SK-N-DZ (cell line): Measurements from ENCODE around the gene DLG5.
A peak's percentile ranks its signal among the peaks of the same experiment; 100 is the strongest.

Experiments
- DNase-seq: peaks from one replicate; pipeline ENCODE4 v3.0.0-alpha.2; 2015; ENCODE audit warnings: low spot score

Gene DLG5

GRCh38 chr10:77867124-77867719, 59.3 kb downstream of the DLG5 start:
- no peak for DNase-seq

DNA sequence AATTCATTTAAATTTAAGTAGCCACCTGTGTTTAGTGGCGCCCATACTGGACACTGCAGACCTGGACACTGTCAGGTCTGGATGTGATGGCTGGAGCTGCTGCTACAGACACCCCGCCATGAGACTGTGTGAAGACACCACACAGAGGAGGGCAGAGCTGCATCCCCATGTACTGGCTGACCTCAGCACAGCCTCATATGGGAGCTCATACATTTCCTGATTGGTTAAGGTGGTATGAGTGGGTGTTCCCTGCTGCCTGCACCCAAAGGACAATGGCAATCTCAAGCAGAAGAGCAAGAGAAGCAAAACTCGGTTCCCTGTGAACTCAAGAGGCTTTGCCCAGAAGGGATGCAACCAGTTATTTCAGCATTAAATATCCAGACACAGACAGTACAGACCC, 60.0 kb downstream of the DLG5 start:
- DNase-seq: no peak

DNA sequence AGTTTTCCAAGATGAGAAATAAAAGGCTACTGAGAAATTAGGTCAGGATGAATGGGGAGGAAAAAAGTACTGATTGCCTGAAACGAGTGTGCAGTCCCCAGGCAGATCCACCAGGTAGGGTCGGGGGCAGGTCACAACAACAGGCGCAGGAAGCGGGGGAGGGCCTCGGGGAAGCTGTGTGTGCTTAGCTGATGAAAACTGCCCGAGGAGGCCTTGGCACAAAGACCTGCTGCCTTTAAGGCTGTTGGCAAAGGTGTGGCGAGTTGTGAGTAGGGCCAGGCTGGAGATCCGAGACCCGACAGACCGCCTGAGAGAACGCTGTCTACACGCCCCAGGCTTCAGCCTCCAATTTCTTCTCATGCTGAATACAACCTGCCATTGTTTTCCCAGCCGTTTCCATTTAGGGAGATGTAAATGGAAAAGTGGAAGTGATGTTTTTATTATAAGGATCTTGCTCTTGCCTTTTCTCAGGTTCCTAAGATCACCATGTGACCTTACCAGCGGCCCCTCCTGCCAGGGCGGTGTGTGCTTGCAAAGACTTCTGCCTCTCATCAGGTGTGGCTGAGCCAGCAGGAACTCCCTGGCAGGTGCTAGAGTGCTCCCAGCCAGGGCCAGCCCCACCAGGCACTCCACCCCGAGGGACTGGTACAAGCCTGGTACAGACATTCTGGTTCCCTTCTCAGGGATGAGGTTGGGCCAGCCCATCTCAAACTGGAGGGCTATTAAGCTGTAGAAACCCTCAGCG, 60.8 kb downstream of the DLG5 start:
- DNase-seq: no peak

GRCh38 chr10:77864151-77864851, 62.3 kb downstream of the DLG5 start:
- DNase-seq: no peak

DNA sequence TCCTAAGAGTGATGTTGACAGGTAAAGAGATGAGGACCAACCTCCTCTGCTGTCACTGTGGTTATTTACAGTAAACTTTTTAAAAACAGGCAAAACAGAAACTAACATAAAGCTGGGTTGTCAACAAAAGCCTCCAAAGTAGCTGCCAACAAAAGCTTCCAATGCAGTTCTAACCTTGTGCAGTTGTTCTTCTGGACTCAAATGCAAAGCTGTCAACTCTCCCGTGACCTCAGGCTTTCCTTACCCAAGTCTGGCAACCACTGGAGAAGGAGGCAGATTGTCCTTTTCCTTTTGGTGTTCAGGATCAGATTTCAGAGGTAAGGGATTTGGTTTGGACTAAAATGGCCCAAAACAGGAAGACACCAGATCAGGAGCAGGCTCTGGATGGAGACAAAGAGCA, 63.1 kb downstream of the DLG5 start:
- DNase-seq: no peak

DNA sequence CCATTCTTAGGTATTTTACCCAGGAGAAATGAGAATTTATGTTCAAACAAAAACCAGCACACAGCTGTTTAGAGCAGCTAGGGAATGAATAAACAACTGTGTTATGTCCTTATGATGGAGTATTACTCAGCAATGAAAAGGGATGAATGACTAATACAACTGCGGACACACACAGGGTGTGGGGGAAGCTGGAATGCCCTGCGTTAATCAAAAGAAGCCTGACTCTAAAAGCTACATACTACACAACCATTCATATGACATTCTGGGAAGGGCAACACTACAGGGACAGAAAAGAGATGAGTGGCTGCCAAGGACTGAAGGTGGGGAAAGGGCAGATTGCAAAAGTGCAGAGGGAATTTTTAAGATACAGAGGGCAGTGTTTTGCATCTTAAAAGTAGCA, 64.0 kb downstream of the DLG5 start:
- DNase-seq: no peak

GRCh38 chr10:77861366-77861765, 65.2 kb downstream of the DLG5 start:
- DNase-seq: no peak

DNA sequence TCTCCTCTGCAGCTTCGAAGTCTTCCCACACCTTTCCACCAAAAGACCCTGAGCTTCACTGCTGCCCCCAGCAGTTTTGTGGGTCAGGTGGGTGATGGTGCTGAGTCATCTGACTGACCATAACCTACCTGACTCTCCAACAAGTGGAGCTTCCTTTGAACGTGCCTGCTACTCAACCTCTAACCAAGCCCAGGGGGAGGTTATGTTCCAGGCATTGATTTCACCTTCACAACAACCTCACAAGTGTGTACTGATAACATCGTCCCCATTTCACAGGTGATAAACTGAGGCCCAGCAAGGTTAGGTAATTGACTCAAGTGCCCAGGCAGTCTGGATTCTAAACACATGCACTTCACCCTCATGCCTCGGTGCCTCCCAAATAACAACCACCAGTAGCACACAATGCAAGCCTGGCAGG, 66.7 kb downstream of the DLG5 start:
- no peak for DNase-seq

DNA sequence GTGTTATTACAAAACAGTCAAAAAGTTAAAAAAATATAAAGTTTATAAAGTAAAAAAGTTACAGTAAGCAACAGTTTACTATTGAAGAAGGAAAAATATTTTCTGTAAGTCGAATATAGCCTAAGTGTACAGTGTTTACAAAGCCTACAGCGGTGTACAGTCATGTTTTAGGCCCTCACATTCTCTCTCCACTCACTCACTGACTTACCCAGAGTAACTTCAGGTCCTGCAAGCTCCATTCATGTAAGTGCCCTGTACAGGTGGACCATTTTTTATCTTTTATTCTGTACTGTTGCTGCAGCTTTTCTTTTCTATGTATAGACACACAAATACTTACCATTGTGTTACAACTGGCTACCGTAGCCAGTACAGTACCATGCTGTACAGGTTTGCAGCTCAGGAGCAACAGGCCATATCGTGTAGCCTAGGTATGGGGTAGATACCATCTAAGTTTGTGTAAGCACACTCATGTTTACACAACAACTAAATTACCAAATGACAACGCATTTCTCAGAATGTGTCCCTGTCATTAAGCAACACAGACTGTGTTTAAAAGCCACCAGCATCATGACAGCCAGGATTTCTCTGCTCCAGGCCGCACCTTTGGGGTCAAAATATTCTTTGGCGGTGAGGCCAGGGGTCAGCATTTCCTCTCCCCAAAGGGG, 67.2 kb downstream of the DLG5 start:
- no peak for DNase-seq

DNA sequence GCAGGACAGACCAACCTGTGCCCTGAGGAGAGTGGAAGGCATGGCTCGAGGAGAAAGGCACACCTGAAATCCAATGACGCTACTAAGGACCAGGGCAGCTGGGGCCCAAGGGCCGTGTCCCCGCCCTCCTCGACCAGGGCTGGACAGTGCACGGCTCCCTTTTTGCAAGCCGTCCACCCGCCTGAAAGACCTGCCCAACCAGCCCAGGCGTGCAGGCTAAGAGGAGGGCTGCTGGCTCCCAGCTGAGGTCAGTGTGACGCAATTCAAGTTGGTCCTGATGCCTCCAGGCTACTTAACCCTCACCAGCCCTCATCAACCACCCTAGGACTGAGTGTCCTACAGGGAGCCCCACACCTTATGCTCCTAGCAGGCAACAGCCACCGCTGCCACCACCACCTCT, 69.3 kb downstream of the DLG5 start:
- DNase-seq: no peak

DNA sequence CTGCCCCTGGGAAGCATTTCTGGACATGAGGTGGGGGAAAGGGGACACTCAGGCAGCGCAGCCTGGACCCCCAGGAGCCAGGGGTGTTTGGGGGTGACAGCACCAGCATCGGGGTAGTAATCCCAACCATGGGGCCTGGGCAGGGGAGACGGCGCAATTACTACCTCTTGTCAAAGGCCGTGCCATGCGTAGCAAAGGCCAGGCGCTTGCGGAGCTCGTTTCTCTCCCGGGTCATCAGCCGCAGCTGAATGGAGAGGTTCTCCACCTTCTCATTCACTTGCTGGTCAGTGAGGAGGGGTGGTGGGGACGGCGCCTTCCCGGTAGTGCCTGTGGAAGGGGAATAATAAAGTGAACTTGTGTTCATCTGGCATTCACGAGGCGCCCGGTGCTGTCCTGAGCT, 70.0 kb downstream of the DLG5 start:
- no peak for DNase-seq

DNA sequence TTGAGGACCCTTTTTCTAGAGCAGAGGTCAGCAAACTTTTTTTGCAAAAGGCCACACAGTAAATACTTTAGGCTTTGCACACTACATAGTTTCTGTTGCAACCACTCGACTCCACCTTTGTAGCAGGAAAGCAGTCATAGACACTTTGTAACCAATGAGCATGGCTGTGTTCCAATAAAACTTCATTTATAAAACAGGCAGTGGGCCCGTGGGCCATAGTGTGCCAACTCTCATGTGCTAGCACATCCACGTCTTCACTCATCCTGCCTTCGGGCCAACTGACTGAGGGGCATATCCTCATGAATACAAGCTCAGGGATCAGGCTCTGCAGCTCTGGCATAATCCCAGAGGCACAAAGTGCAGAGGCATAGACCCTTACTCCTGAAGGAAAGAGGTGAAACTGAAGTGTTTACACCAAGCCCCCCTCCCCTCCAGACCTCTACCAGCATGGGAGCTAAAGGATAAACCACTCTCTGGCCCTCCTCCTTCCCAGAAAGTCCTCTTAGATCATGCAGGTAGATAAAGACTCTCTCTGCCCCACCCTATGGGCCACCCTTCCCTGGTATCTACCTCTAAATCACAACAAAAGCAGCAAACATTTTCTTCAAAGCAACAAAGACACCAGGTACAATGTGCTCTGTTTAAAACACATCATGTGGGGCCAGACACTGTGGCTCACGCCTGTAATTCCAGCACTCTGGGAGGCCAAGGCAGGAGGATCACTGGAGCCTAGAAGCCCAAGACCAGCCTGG, 71.0 kb downstream of the DLG5 start:
- DNase-seq: no peak

DNA sequence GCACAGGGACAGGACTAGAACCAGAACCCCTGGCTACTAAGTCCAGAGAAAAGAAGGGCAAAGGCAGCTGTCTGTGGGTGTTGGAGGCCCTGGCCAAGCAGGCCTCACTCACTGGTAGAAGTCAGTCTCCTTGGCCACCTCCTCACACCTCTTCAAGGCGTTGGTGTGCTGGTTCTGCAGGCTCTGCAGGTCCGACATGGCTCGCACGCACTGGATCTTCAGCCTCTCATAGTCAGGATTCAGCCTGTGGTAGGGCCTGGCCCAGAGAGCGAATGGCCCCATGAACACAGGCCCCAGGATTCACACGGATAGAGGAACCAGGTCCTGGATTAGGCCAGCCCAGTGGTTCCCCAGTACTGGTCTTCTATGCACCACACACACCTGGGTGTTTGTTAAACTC, 72.4 kb downstream of the DLG5 start:
- no peak for DNase-seq

GRCh38 chr10:77853256-77853655, 73.3 kb downstream of the DLG5 start:
- no peak for DNase-seq

DNA sequence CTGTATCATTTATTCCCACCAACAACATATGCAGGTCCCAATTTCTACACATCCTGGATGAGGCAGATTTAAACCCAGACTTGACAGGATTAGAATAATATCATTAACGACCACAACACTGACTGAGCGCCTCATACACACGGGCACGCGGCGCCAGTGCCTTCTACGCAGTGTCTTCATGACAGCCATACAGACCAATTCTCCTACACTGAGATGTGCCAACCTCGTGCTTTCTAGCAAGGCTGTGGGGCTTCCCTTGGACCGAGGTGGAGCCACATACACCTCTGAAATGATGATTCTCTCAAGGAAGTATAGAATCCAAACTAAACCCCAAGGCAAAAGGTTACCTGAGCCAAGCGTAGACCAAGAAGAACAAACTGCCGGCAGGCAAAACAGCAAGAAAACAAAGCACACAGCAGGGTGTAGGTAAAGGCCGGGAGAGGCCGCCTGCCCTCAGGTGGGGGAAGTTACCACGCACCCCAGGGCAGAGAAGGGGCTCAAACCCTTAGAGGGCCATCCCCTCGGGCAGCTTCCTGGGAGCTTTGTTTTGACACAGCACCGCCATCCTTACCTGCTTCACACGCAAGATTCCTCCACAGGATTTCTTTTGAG, 75.8 kb downstream of the DLG5 start:
- no peak for DNase-seq

- no peak for DNase-seq
These were observed 77.4 kb downstream of the DLG5 start for GRCh38 chr10:77849039-77849664.

DNA sequence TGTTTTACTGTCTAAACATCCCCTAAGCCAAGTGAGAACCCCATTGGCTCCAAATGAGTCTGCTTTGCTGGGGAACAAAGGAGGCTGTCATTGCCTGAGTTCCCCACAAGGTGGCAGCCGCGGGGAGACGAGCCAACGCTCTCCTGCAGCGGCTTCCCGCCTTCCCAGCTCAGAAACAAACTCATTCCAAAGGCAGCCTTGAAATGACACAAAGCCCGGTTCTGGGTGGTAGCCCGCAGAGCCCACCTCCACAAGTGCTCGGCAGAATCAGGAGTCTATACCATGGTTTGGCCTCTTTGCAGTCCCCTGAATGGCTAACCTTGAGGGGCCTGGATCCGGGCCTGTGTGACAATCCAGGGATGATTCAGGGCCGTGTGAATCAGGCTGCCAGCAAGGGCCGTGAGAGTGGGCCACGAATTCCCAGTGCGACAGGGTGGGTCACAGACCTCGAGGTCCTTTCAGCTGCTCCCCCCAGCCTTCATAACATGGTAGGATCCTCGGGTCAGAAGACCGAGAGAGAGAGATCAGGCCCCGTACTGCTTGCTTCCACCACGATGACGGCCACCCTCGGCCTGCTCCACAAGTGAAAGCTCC, 79.7 kb downstream of the DLG5 start:
- peak; percentile 71 for DNase-seq

DNA sequence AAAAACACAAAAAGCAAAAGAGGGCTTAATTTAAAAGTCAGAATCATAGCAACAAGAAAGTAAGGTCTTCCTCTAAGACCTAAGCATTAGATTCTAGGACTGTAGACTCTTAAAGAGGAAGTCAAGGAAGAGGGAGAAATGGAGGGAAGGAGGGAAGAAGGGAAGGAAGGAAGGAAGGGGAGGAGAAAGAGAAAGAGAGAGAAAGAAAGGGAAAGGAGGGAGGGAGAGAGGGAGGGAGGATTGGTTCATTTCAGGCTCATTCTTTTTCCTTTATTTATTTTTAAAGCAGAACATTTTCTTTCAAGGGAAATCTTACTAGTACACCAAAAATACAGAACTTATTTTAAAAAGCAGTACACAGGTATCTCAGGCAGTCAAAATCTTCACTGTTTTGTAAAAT, 81.1 kb downstream of the DLG5 start:
- DNase-seq: no peak

GRCh38 chr10:77844713-77845445, 81.7 kb downstream of the DLG5 start:
- no peak for DNase-seq

DNA sequence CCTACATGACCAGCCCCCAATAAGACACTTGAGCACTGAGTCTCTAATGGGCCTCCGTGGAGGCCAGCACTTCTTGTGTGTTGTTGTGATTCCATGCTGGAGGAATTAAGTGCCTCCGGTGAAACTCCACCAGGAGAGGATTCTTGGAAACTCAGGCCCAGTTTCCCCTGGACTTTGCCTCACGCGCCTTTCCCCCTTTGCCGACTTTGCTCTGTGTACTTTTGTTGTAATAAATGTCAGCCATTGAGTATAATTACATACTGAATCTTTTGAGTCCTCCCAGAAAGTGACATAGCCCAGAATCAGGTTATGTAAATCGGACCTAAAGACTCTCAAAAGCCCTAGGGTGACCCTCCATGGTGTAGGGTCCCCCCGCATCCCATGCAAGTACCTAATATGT, 82.4 kb downstream of the DLG5 start:
- no peak for DNase-seq
